Airway epithelial cell (primary cell): ENCODE results near the gene TFAP2D. TPM values are rescaled to one million over a fixed set of nuclear protein-coding genes. Genes with fewer than 3 reads are reported as not detected.

Source experiments
- total RNA-seq: library from RNA; depleted of rRNA; stranded (reverse); fragments of >200 nt; gene quantifications from 2 replicates; pipeline ENCODE4 v1.2.3, GENCODE V29; 2015

TFAP2D gene
- not detected in 2 replicates for total RNA-seq

GRCh38 chr6:50713226-50713625, at the start of gene TFAP2D:
TFAP2D (plus strand) TSS chr6:50713526; CDS start chr6:50714056, 530 bp downstream.

GRCh38 chr6:50818673-50819072, 105.3 kb downstream of the TFAP2D start, which contains the start of gene TFAP2B:
TFAP2B (plus strand) TSS chr6:50818871; CDS start chr6:50818892, 21 bp downstream.

Other genes with a start within 250 kb of the TFAP2D start
- not detected in 2 replicates for gene TFAP2B, start 105.3 kb downstream of the TFAP2D start, total RNA-seq